ENCODE results near the gene HOXD10.

The HOXD10 gene

GRCh38 chr2:176165370-176166050, 48.9 kb downstream of the HOXD10 start:
- DNase-seq: no peak

GRCh38 chr2:176166272-176166671, 49.7 kb downstream of the HOXD10 start:
- DNase-seq: no peak

GRCh38 chr2:176167398-176167797, 50.8 kb downstream of the HOXD10 start:
- no peak for DNase-seq

GRCh38 chr2:176169181-176169580, 52.6 kb downstream of the HOXD10 start:
- DNase-seq: no peak
